Stimulated activated CD8-positive, alpha-beta memory T cell treated with anti-CD3 and anti-CD28 coated beads, Interleukin-7, amount 100 ng/mL, for 1 hour (primary cell): ENCODE data around the gene QRICH2.
"Not testable (repeated sequence)": the region's sequence is repeated elsewhere in the genome, so short reads cannot be mapped to it uniquely, and the experiment has no call there.

Source experiments
- DNase-seq, 2 donors: peaks; one replicate each; pipeline ENCODE4 v3.0.0-alpha.2; 2020; ENCODE audit warnings: low read depth in 2 of 2

QRICH2 gene

DNA sequence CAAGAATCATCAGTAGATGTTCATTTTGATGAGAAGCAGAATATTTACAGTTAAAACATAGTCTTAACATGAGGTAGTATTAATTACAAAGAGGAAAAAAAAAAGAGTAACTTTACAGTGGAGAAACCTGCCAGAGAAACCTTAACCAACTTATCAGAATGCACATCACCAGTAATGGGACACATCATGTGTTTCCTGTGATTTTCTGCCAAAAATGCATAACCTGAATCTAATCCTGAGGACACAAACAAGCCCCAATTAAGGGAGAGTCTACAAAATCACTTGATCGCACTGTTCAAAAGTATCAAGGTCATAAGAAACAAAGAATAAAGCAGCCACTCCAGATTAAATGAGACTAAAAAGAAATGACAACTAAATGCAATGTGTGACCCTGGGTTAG lies 18.2 kb upstream of the QRICH2 start:
- no peak for DNase-seq

GRCh38 chr17:76318586-76318985 lies 10.5 kb upstream of the QRICH2 start:
- no peak for DNase-seq

DNA sequence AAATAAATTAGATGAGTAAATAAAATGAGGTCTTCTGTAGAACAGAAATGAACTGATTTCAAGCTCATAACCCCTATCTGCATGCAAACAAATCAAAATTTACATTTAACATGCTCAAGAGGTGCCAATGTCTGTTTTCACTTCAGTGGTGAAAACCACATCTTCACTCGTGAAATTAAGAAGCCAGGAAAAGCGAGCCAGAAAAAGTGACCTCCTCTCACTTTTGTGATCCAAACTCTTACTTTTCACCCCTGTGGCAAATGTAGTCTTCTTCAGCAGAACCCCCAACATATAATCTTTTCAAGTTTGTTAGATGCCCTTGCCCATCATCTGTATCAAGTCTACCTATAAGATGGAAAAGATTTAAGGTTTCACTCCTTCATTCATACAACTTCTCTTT lies 9.5 kb upstream of the QRICH2 start:
- no peak for DNase-seq

DNA sequence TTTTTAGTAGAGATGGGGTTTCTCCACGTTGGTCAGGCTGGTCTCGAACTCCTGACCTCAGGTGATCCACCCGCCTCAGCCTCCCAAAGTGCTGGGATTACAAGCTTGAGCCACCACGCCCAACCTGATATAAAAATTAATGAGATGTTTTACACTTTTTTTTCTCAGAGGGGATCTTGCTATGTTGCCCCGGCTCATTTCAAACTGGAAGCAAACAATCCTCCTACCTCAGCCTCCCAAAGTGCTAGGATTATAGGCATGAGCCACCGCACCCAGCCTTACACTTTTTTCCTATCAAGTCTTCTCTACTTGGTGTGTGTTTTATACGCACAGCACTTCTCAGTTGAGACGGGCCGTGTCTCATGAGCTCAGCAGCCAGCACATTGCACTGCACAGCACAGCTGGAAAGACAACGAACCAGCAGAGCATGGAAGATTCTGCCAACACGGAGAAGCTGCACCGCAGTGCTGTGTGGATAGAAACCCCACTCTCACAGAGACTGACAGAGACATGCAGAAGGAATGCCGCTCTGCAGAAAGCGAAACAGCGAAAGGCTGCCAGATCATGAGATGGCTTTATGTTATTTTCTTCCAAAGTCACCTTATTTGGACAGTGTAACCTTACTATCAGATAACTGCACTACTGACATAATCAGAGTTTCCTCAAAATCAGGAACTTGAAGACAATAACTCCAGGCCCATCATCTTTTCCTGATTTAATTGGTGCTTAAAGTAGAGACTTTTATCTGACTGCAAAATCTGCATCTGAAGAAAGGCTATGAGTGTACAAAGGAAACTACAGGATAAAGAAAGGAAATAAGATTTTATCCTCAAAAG lies 6.5 kb upstream of the QRICH2 start:
- no peak for DNase-seq

DNA sequence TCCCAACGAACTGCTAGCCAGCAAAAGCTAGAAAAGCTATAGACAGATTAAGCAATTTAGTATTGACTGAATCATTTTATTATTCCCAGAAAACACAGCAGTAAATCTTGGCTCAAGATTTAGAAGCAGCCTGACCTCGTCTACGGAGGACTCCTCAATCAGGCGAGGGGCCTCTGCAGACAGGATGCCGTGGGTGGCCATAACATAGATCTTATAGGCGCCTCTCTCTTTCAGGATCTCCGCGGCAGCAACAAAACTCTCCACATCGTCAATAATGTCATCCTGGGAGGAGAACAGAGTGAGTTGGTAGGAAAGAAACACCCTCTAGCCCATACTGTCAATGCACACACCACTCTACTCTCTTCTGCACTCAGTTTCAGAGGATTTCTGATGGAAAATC lies 4.7 kb upstream of the QRICH2 start:
- DNase-seq: no peak

DNA sequence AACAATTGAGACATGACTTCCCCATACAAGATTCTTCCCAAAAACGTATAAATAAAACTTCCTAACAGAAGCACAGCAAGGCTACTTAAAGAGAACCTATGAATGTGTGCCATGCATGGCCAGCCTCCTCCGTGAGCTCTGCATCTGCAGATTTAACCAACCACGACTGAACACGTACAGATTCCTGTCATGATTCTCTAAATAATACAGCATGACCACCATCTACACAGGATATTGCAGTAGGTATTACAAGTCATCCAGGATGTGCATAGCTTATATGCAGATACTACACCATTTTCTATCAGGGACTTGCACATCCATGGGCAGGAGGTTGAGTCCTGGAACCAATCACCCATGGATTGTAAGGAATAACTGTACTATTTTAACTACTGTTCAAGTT lies 1.4 kb upstream of the QRICH2 start:
- no peak for DNase-seq

DNA sequence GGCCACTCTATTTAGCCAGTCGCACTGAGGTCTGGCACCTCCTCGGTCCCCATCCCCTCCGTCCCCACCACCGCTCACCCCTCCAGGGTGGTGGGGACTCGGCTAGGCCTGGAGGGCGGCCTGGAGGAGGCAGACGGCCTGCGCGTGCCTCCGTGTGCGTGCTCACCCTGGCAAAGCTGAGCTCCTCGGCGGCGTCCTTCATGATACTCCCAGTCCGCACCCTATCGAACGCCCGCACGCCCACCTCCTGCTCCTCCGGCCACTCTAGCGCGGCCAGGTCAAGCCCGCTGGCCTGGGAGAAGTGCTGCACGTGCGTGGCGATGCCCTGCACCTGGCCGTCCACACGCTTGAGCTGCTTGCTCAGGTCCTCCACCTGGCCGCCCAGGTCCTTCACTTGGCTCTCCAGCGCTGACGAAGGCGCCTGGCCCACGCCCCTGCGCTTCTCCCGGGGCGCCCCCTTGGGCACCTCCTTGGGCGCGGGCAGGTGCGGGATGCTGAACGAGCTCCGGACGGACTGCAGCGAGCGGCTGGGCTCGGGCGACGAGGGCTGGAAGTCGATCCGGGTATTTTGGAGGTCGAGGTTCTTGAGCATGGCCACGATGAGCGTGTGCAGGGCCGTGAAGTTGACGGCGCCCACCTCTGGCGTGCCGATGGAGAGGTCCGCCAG lies 644 bp downstream of the QRICH2 start:
- no peak for DNase-seq

GRCh38 chr17:76305135-76305454 lies 3.0 kb downstream of the QRICH2 start:
- not testable (repeated sequence) for DNase-seq

- no peak for DNase-seq
Measured at GRCh38 chr17:76304226-76305134, 3.6 kb downstream of the QRICH2 start.

DNA sequence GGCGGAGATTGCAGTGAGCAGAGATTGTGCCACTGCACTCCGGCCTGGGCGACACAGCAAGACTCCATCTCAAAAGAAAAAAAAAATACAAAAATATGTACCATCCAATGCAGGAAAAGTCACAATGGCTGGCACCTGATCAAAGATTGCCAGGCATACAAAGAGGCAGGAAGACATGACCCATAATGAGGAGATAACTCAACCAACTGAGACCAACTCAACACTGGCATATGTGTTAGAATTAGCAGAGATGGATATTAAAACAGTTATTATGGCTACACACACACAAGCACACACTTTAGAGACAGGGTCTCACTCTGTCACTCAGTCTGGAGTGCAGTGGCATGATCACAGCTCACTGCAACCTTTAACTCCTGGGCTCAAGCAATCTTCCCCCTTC lies 10.6 kb downstream of the QRICH2 start:
- DNase-seq: no peak

DNA sequence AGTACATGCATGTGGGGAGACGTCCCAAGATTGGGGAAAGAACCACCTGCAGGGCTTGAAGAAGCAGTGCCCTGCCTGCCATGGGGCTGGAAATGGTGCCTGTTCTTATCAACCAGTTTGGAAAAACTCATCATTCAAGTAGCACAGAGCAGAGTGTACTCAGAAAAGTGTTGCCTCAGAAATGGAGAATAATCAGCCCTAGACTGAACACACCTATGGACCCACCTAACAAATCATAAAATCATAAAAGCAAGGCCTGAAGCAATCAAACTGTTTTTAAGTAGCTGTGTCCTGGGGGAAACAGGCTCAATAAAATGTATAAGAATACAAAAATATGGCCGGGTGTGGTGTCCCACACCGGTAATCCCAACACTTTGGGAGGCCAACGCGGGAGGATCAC lies 11.2 kb downstream of the QRICH2 start:
- DNase-seq: no peak

GRCh38 chr17:76296186-76296585 lies 11.9 kb downstream of the QRICH2 start:
- DNase-seq: no peak

DNA sequence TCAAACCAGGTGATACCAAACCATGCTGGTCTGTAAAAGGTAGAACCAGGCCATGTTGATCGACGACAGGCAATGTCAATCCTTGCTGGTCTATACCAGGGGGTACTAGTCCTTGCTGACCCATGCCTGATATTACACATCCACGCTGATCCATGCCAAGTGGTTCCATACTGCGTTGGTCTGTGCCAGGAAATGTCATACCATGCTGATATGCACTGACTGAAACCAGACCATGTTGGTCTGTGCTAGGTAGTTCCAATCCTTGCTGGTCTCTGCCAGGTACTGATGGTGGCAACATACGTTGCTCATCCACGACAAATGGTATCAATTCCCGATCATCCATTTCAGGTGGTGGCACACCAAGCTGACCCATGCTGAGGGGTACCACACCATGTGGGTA lies 15.0 kb downstream of the QRICH2 start:
- no peak for DNase-seq

DNA sequence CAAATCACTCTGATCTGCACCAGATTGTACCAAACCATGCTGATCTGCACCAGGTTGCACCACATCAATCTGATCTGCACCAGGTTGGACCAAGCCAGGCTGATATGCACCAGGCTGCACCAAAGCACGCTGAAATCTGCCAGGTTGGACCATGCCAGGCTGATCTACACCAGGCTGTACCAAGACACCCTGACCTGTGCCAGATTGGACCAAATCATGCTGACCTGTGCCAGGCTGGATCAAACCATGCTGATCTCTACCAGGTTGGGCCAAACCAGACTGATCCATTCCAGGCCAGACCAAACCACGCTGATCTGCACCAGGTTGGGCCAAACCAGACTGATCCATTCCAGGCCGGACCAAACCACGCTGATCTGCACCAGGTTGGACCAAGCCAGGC lies 15.5 kb downstream of the QRICH2 start:
- no peak for DNase-seq

- DNase-seq: no peak
Measured at GRCh38 chr17:76281573-76282371, 26.3 kb downstream of the QRICH2 start.

GRCh38 chr17:76280650-76281049 lies 27.4 kb downstream of the QRICH2 start:
- DNase-seq: no peak

DNA sequence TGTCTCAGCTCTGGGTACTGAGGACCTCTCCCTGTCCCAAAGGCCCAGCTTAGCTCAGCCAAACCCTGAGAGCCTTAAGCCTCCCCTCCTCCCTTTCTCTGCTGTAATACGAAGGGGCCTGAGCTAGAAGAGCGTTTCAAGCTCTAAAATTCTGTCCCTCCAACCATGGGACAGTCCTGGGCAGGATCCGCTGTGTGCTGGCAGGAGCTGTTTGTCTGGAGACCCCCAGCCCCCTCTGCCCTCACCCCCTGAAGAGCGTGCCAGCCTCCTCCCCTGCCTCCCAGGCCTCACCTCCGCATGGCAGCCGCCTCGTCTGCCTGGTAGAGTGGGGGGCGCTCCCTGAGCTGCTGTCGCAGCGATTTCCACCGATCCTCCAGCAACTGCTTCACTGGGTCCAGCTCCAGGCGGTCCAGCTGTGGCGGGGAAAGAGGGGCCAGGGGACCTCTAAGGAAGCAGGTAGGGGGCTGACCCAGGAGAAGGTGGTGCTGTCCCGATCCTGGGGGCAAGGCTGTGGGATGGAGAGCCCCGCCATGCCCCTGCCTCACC lies 28.3 kb downstream of the QRICH2 start:
- DNase-seq: no peak

- DNase-seq: peak; percentile 70 to 85
Measured at GRCh38 chr17:76278952-76279741, 28.9 kb downstream of the QRICH2 start.

GRCh38 chr17:76278268-76278908 lies 29.7 kb downstream of the QRICH2 start:
- no peak for DNase-seq
